Activated naive CD4-positive, alpha-beta T cell treated with Interleukin-2 at 50 U/mL for 16 hours (primary cell): ENCODE results near the gene CGN.
A peak's percentile ranks its signal among the peaks of the same experiment; 100 is the strongest.

Experiments used
- DNase-seq: peaks from one replicate; pipeline ENCODE4 v3.0.0-alpha.2; 2020

CGN gene

GRCh38 chr1:151524736-151525135, 13.5 kb downstream of the CGN start:
- DNase-seq = no peak

GRCh38 chr1:151526735-151527525, 15.7 kb downstream of the CGN start:
- no peak for DNase-seq

GRCh38 chr1:151529211-151529702, 18.1 kb downstream of the CGN start:
- DNase-seq = no peak

- no peak for DNase-seq
Observed at GRCh38 chr1:151529781-151530180, 18.6 kb downstream of the CGN start.

GRCh38 chr1:151530461-151530860, 19.3 kb downstream of the CGN start:
- DNase-seq = no peak

- DNase-seq = no peak
Observed at GRCh38 chr1:151533870-151534269, 22.7 kb downstream of the CGN start.

GRCh38 chr1:151534662-151535278, 23.6 kb downstream of the CGN start:
- DNase-seq = peak; percentile 83

GRCh38 chr1:151535326-151536271, 24.4 kb downstream of the CGN start:
- no peak for DNase-seq

- DNase-seq = no peak
Observed at GRCh38 chr1:151536499-151536898, 25.3 kb downstream of the CGN start.

GRCh38 chr1:151537112-151537511, 25.9 kb downstream of the CGN start:
- no peak for DNase-seq

GRCh38 chr1:151539321-151540020, 28.3 kb downstream of the CGN start:
- peak; percentile 10 for DNase-seq

- DNase-seq = peak; percentile 95
Observed at GRCh38 chr1:151540021-151540981, 29.1 kb downstream of the CGN start, which contains the start of gene TUFT1. TUFT1 (plus strand) TSS chr1:151540309; CDS start chr1:151540367, 58 bp downstream.

GRCh38 chr1:151540982-151541377, 29.8 kb downstream of the CGN start:
- no peak for DNase-seq

- no peak for DNase-seq
Observed at GRCh38 chr1:151541752-151542151, 30.6 kb downstream of the CGN start.

- DNase-seq = no peak
Observed at GRCh38 chr1:151542710-151543129, 31.5 kb downstream of the CGN start.

GRCh38 chr1:151545542-151545941, 34.4 kb downstream of the CGN start:
- no peak for DNase-seq

- no peak for DNase-seq
Observed at GRCh38 chr1:151546011-151546925, 35.1 kb downstream of the CGN start.

GRCh38 chr1:151547119-151547899, 36.1 kb downstream of the CGN start:
- no peak for DNase-seq

GRCh38 chr1:151547900-151548230, 36.7 kb downstream of the CGN start:
- no peak for DNase-seq
